Heart right ventricle (tissue), 16 donors: ENCODE results near the gene CYRIA. TPM values are rescaled to one million over a fixed set of nuclear protein-coding genes. Genes with fewer than 3 reads are reported as not detected.

ENCODE experiments used
- ATAC-seq, 8 donors: fragments of 200-7000 bp; cut with Tn5 transposase; one replicate each; pipeline ENCODE4 v1.9.1; 2020; ENCODE audit warnings: mild to moderate bottlenecking in 8 of 8, moderate library complexity in 8 of 8, moderate number of reproducible peaks in 1 of 8
- DNase-seq, 2 donors: peaks; one replicate each; pipeline ENCODE4 v3.0.0-alpha.2; 2020
- H3K27ac ChIP-seq, 10 donors: fragments of 200-600 bp; sonication (generic) in 2 of 10; one replicate each; pipeline versions ENCODE4 v1.5.0 to v1.8.0; 2020 to 2022; ENCODE audit warnings: mild to moderate bottlenecking in 3 of 10
- H3K27me3 ChIP-seq, 7 donors: fragments of 200-600 bp; one replicate each; pipeline ENCODE4 v1.8.0; 2021 to 2022; ENCODE audit warnings: mild to moderate bottlenecking in 2 of 7
- H3K36me3 ChIP-seq, 9 donors: fragments of 200-600 bp; sonication (generic) in 1 of 9; one replicate each; pipeline versions ENCODE4 v1.5.0 to v1.8.0; 2020 to 2022; ENCODE audit warnings: mild to moderate bottlenecking in 2 of 9
- H3K4me1 ChIP-seq, 9 donors: fragments of 200-600 bp; sonication (generic) in 1 of 9; one replicate each; pipeline versions ENCODE4 v1.5.0 to v1.8.0; 2020 to 2022; ENCODE audit warnings: mild to moderate bottlenecking in 4 of 9
- H3K4me3 ChIP-seq, 10 donors: fragments of 200-600 bp; sonication (generic) in 2 of 10; one replicate each; pipeline versions ENCODE4 v1.5.0 to v1.8.0; 2020 to 2022; ENCODE audit warnings: mild to moderate bottlenecking in 7 of 10, moderate library complexity in 2 of 10
- H3K9me3 ChIP-seq, 11 donors: fragments of 200-600 bp in 10 of 11; sonication (generic) in 2 of 11; one replicate each; pipeline versions ENCODE4 v1.5.0 to v1.8.0; 2013 to 2022; ENCODE audit warnings: mild to moderate bottlenecking in 2 of 11, control low read depth in 1 of 11, moderate library complexity in 1 of 11
- WGBS, 2 donors: extraction: QIAGEN DNeasy Blood & Tissue Kit; methylation state at CpG; one replicate each; pipeline ENCODE4 v1.1.7; 2013; ENCODE audit warnings: inconsistent platforms in 1 of 2; 5-methylcytosine and 5-hydroxymethylcytosine counted together
- intact Hi-C, 10 donors: fragments of 100-400 bp; cut with DNase I; formaldehyde crosslinking; loops; one replicate each; pipeline versions ENCODE4 v1.11.1 to v1.14.2; 2022
- polyA plus RNA-seq, 2 donors: library from polyadenylated mRNA; stranded (reverse); fragments of 200-250 nt; gene quantifications; one replicate each; pipeline ENCODE4 v1.2.3, GENCODE V29; 2013
- total RNA-seq, 10 donors: library from RNA; stranded (reverse); fragmentation: NEBNext Ultra II Directional in 3 of 10; extraction: Animal tissue kit (Norgen Biotek cat#: 25700) in 3 of 10; gene quantifications; one replicate each; pipeline versions ENCODE4 v1.2.1 to v1.2.4, GENCODE V29; 2021 to 2023
- TF ChIP-seq, protein P1 (sequence below), 9 donors: fragments of 200-600 bp; sonication (generic) in 2 of 9; IDR thresholded peaks; one replicate each; pipeline versions ENCODE4 v1.5.0 to v1.8.0; 2021 to 2022; ENCODE audit warnings: antibody characterized with exemption in 9 of 9, mild to moderate bottlenecking in 5 of 9, moderate library complexity in 1 of 9
- donor health status: Arrhythmogenic right ventricular cardiomyopathy.
- donor health status: ischemic (EF 13 %, LVEDD 7.1; RV severe dilation, severe dysfunction).
- donor health status: healthy with polysubstance abuse.
- donor health status: DM: no; HTN: yes; CAD: no.
- donor health status: DM: no; HTN: no; CAD: no.
- donor health status: ischemic (EF 25% LVEDD 6.9; RV normal size, moderate dysfunction).
- donor health status: ischemic (EF 25% LVEDD 5.7; RV mildly dilated, moderate dysfunction).
- donor health status: healthy.
- donor health status: DM: yes; HTN: yes; CAD: no.
- donor health status: Ischemic cardiomyopathy.
- donor health status: ischemic (EF 35%, LVEDD 5.7; RV mildly dilated, moderate dysfunction).
- donor health status: nonischemic (EF 11% LVEDD 7.7; RV severe dilation, severe dysfunction).
- donor health status: DM: yes; HTN: yes; CAD: no.
- donor health status: PGD.
- donor health status: ischemic (EF 29% LVEDD 5.4; RV normal size, mild dysfunction).
- donor health status: nonischemic (EF 23%, LVEDD 6.1; RV moderate dilation, normal function).

The CYRIA gene
- total and polyA plus RNA-seq, 12 donors, result 1.2 to 10.6 (median 3.1) TPM

DNA sequence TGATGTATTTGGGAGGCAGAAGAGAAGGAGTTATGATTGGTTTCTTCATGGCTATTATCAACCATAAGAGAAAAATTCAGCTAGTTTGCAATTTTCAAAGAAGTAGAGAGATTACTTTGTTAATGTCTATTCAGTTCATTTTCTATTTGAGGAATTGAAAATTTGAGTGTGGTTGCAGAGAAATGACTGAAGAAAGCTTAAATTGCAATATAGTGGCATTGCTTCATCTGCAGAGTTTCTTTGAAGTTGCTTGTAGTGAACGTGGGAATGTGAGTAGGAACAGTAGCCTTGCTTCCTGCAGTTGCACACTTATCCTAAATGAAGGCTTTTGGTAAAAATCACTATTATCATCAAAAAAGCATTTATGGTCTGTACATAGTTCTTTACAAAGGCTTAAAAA lies 14.7 kb upstream of the CYRIA start:
- 69 to 74% methylated on average over 1 of the region's 1 CpG for WGBS, 2 donors
- Histone ChIP-seq H3K36me3 (no peaks in the 10 kb centered on the region), H3K4me1 (no peaks in the 10 kb centered on the region), H3K4me3 (no peak overlapping the region), H3K27me3 (no peaks in the 10 kb centered on the region), H3K9me3 (peaks cover 0 to 16% (median 8%) of the 10 kb centered on the region in 11 donors), H3K27ac (no peak overlapping the region)
- ATAC-seq (no peak), DNase-seq (no peak)
- intact Hi-C loops, result no loop called here
- TF ChIP-seq, protein P1, sequence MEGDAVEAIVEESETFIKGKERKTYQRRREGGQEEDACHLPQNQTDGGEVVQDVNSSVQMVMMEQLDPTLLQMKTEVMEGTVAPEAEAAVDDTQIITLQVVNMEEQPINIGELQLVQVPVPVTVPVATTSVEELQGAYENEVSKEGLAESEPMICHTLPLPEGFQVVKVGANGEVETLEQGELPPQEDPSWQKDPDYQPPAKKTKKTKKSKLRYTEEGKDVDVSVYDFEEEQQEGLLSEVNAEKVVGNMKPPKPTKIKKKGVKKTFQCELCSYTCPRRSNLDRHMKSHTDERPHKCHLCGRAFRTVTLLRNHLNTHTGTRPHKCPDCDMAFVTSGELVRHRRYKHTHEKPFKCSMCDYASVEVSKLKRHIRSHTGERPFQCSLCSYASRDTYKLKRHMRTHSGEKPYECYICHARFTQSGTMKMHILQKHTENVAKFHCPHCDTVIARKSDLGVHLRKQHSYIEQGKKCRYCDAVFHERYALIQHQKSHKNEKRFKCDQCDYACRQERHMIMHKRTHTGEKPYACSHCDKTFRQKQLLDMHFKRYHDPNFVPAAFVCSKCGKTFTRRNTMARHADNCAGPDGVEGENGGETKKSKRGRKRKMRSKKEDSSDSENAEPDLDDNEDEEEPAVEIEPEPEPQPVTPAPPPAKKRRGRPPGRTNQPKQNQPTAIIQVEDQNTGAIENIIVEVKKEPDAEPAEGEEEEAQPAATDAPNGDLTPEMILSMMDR (IDR thresholded peaks at IDR 0.05), result no peak

DNA sequence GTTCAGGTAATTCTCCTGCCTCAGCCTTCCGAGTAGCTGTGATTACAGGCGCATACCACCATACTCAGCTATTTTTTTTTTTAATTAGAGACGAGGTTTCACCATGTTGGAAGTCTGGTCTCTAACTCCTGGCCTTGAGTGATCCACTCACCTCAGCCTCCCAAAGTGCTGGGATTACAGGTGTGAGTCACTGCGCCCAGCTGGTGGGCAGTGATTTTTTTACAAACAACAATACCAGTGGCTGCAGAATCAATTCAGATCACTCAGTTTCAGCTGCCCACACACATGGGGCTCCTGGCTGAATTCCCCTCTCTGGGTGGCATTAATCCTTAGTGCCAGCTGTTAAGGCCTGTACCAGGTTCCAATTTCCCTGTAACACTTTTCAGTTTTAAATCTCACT lies 13.3 kb upstream of the CYRIA start:
- Histone ChIP-seq H3K4me1 (no peaks in the 10 kb centered on the region), H3K27me3 (no peaks in the 10 kb centered on the region), H3K27ac (no peak overlapping the region), H3K9me3 (peaks cover 0 to 16% (median 8%) of the 10 kb centered on the region in 11 donors), H3K4me3 (no peak overlapping the region), H3K36me3 (no peaks in the 10 kb centered on the region)
- DNase-seq (no peak), ATAC-seq (no peak)
- 89 to 93% methylated on average over 4 of the region's 4 CpGs for WGBS, 2 donors
- TF ChIP-seq, protein P1 (IDR thresholded peaks at IDR 0.05), result no peak
- intact Hi-C loops, result no loop called here

DNA sequence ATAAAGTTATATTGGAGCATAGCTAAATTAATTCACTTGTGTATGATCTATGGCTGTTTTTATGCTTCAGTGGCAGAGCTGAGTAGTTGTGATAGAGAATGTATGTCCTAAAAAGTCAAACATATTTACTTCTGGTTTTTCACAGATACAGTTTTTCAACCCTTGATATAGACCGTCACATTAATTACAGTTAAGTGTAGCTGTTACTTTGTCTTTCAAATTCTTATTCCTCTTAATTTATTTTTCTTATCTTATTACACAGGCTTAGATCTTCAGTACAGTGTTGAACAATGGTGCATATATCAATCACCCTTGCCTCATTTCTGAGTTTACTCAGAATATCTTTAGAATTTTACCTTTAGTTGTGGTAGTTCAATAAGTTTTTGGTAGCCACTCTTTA lies 12.2 kb upstream of the CYRIA start:
- Histone ChIP-seq H3K9me3 (peaks cover 0 to 16% (median 8%) of the 10 kb centered on the region in 11 donors), H3K4me1 (no peaks in the 10 kb centered on the region), H3K36me3 (no peaks in the 10 kb centered on the region), H3K4me3 (no peak overlapping the region), H3K27me3 (no peaks in the 10 kb centered on the region), H3K27ac (no peak overlapping the region)
- ATAC-seq (no peak), DNase-seq (no peak)
- TF ChIP-seq, protein P1 (IDR thresholded peaks at IDR 0.05), result no peak
- intact Hi-C loops, result no loop called here
- 93 to 94% methylated on average over 1 of the region's 1 CpG for WGBS, 2 donors

DNA sequence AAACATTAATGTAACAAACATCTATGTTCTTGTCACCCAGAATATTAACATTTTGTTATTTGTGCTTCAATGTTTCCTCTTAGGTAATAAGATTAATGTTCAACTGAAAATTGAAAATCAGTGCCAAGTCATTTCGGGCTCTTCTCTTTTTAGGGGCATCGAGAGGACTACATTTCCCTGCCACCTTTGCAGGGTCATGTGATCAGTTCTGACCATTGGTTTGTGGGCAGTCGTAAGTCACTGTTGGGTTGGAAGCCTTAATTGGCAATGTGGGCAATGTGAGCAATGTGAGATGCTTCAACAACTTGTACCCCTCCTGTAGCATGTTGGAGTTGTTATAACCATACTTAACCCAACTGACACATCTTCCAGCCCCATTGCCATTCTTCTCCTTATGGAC lies 10.1 kb upstream of the CYRIA start:
- Histone ChIP-seq H3K27me3 (no peaks in the 10 kb centered on the region), H3K27ac (no peak overlapping the region), H3K36me3 (no peaks in the 10 kb centered on the region), H3K4me1 (peaks cover 0 to 9% (median 0%) of the 10 kb centered on the region in 9 donors), H3K9me3 (peaks cover 0 to 16% (median 8%) of the 10 kb centered on the region in 11 donors), H3K4me3 (no peak overlapping the region)
- WGBS, 2 donors, result 86 to 89% methylated on average over 3 of the region's 3 CpGs
- DNase-seq, result no peak
- TF ChIP-seq, protein P1 (IDR thresholded peaks at IDR 0.05), result no peak
- no peak for ATAC-seq
- intact Hi-C loops, result no loop called here
